Colonic mucosa (tissue), 4 donors: ENCODE results near the gene FLVCR1. TPM values are rescaled to one million over a fixed set of nuclear protein-coding genes. Genes with fewer than 3 reads are reported as not detected.

Experiments
- DNase-seq: peaks from one replicate; pipeline ENCODE4 v3.0.0-alpha.2; 2020
- H3K27ac ChIP-seq: fragments of 200-600 bp; one replicate; pipeline ENCODE4 v1.8.0; 2021
- H3K27me3 ChIP-seq: fragments of 200-600 bp; one replicate; pipeline ENCODE4 v1.8.0; 2021
- H3K36me3 ChIP-seq: fragments of 200-600 bp; one replicate; pipeline ENCODE4 v1.8.0; 2021
- H3K4me1 ChIP-seq: fragments of 200-600 bp; one replicate; pipeline ENCODE4 v1.8.0; 2021; ENCODE audit warnings: mild to moderate bottlenecking
- H3K4me3 ChIP-seq: fragments of 200-600 bp; one replicate; pipeline ENCODE4 v1.8.0; 2021
- H3K9ac ChIP-seq, 2 donors: one replicate each; pipeline ENCODE4 v1.7.0; 2013; ENCODE audit warnings: control low read depth in 2 of 2, low read depth in 2 of 2, low read length in 2 of 2
- H3K9me3 ChIP-seq: fragments of 200-600 bp; one replicate; pipeline ENCODE4 v1.8.0; 2021
- intact Hi-C: fragments of 100-400 bp; cut with DNase I; formaldehyde crosslinking; loops from one replicate; pipeline ENCODE4 v1.14.1; 2022
- total RNA-seq, 2 donors: library from RNA; stranded (reverse); fragmentation: NEBNext Ultra II Directional in 1 of 2; extraction: Animal tissue kit (Norgen Biotek cat#: 25700) in 1 of 2; gene quantifications; one replicate each; pipeline ENCODE4 v1.2.1, GENCODE V29; 2021
- TF ChIP-seq, protein P1 (sequence below): fragments of 200-600 bp; IDR thresholded peaks from one replicate; pipeline ENCODE4 v1.8.0; 2022; ENCODE audit warnings: antibody characterized with exemption, mild to moderate bottlenecking
- donor health status: healthy.
- donor health status: DM: no; HTN: no; CAD: no.
- donor health status: DM: no; HTN: no; CAD: no.

The FLVCR1 gene
- 10 to 100 TPM in 1 of 2 donors, 1 to 10 TPM in 1; 8.8 to 12.6 TPM for total RNA-seq

DNA sequence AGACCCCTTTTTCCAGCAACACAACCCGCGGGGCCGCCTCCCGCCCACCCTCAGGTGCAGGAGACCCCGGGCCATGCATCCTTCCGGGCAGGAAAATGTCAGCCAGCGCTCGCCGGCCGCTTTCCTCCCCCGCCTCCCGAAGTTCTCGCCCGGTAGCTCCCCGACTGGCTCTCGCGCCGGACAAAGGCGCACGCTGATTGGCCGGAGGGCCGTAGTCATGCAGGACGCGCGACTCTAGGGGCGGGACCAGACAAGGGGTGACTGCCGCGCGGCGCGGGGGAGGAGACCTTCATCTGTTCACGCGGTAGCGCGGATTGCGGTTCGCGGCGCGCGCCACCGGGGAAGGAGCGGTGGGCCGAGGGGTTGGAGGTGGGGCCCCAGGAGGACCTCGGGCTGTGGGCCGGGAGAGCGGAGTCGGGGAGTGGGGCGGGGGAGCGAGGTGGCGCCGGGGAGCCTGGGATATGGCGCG lies at the start of gene FLVCR1:
Gene FLVCR1 (plus strand): TSS at position 284 of the 469 bp plus-strand sequence. CDS start 178 bp downstream, at position 462.
- Histone ChIP-seq H3K9me3 (no peaks in the 10 kb centered on the region), H3K9ac (peak within 1 kb of the TSS; percentile 85 to 91), H3K36me3 (no peaks in the 10 kb centered on the region), H3K27me3 (no peaks in the 10 kb centered on the region), H3K4me3 (peak within 1 kb of the TSS; percentile 97), H3K4me1 (peaks cover 24% of the 10 kb centered on the region), H3K27ac (peak within 1 kb of the TSS; percentile 89)
- TF ChIP-seq, protein P1, sequence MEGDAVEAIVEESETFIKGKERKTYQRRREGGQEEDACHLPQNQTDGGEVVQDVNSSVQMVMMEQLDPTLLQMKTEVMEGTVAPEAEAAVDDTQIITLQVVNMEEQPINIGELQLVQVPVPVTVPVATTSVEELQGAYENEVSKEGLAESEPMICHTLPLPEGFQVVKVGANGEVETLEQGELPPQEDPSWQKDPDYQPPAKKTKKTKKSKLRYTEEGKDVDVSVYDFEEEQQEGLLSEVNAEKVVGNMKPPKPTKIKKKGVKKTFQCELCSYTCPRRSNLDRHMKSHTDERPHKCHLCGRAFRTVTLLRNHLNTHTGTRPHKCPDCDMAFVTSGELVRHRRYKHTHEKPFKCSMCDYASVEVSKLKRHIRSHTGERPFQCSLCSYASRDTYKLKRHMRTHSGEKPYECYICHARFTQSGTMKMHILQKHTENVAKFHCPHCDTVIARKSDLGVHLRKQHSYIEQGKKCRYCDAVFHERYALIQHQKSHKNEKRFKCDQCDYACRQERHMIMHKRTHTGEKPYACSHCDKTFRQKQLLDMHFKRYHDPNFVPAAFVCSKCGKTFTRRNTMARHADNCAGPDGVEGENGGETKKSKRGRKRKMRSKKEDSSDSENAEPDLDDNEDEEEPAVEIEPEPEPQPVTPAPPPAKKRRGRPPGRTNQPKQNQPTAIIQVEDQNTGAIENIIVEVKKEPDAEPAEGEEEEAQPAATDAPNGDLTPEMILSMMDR = no peak
- intact Hi-C loops = no loop called here
- DNase-seq = peak; percentile 98

- no peak overlapping the region for H3K9ac ChIP-seq
- intact Hi-C loops = loop anchor here (5.0 to 10.0 kb wide), 2 partner anchors 50 to 178 kb away; no protein-coding TSS in a partner anchor
- peak; percentile 56 for DNase-seq
- H3K4me3 ChIP-seq = no peak overlapping the region
- no peaks in the 10 kb centered on the region for H3K4me1 ChIP-seq
- H3K27me3 ChIP-seq = no peaks in the 10 kb centered on the region
- H3K36me3 ChIP-seq = no peaks in the 10 kb centered on the region
- TF ChIP-seq, protein P1 = peak; percentile 39
- no peak overlapping the region for H3K27ac ChIP-seq
- H3K9me3 ChIP-seq = no peaks in the 10 kb centered on the region
These were observed 43.3 kb upstream of the FLVCR1 start for GRCh38 chr1:212814537-212815334.

DNA sequence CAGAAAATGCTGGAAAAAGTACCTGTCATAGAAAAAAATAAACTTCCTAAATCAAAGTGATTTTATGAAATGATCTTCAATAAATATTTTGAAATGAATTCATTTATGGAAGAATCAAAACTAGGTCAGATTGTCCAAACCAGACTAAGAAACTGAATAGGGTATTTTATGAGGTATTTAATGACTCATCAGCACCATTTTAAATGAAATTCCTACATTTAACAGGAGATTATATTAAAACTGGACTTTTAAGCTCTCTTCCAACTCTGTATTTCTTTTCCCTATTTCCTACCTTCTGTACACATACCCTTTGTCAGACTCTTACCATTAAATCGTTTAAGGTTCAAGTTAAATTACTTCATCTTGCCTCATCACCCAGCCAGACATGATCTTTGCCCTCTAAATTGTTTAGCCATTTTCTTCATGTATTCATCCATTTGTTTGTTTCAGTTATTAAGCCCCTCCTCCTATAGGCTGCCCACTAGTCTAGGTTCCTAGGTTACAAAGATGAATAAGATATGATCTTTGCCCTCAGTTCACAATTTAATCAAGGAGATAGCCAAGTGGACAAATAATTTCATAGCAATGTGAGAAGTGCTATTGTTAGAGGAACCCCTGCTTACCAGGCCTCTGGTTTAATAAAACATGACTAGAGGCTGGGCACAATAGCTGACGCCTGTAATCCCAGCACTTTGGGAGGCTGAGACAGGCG lies 41.4 kb upstream of the FLVCR1 start:
- no peaks in the 10 kb centered on the region for H3K36me3 ChIP-seq
- no peak for DNase-seq
- intact Hi-C loops = loop anchor here (5.0 to 10.0 kb wide), 2 partner anchors 48 to 176 kb away; no protein-coding TSS in a partner anchor
- H3K27me3 ChIP-seq = no peaks in the 10 kb centered on the region
- no peak overlapping the region for H3K27ac ChIP-seq
- no peak overlapping the region for H3K9ac ChIP-seq
- no peak overlapping the region for H3K4me3 ChIP-seq
- H3K4me1 ChIP-seq = no peaks in the 10 kb centered on the region
- TF ChIP-seq, protein P1 = no peak
- H3K9me3 ChIP-seq = no peaks in the 10 kb centered on the region

GRCh38 chr1:212819726-212820125 lies 38.3 kb upstream of the FLVCR1 start:
- no peaks in the 10 kb centered on the region for H3K36me3 ChIP-seq
- H3K27ac ChIP-seq = no peak overlapping the region
- no peaks in the 10 kb centered on the region for H3K9me3 ChIP-seq
- no peak for DNase-seq
- no peaks in the 10 kb centered on the region for H3K27me3 ChIP-seq
- no peak overlapping the region for H3K4me3 ChIP-seq
- TF ChIP-seq, protein P1 = no peak
- no peaks in the 10 kb centered on the region for H3K4me1 ChIP-seq
- no peak overlapping the region for H3K9ac ChIP-seq
- intact Hi-C loops = loop anchor here (5.0 to 10.0 kb wide), 2 partner anchors 45 to 173 kb away; no protein-coding TSS in a partner anchor

DNA sequence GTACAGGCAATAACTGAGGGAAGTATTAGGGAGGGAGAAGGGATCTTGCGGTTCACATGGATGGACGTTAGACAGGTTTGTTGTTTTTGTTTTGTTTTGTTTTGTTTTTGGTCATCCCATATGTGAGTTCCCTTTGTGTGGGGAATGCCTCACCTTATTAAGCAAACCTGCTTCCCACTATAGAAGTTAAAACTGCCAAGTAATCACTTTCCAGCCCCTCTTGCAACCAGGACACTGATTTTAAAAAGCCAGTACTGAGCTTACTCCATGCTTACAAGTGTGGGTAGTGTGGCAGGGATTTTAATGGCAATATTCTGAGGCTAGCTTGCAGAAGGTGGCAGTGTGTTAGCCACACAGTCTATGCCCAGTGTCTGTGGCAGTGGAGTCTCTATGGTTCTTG lies 37.1 kb upstream of the FLVCR1 start:
- no peaks in the 10 kb centered on the region for H3K27me3 ChIP-seq
- H3K9ac ChIP-seq = no peak overlapping the region
- no peaks in the 10 kb centered on the region for H3K4me1 ChIP-seq
- no peaks in the 10 kb centered on the region for H3K9me3 ChIP-seq
- DNase-seq = no peak
- no peak overlapping the region for H3K27ac ChIP-seq
- intact Hi-C loops = no loop called here
- H3K36me3 ChIP-seq = no peaks in the 10 kb centered on the region
- TF ChIP-seq, protein P1 = no peak
- no peak overlapping the region for H3K4me3 ChIP-seq
